ENCODE data around the gene OR7G2. TPM values are rescaled to one million over a fixed set of nuclear protein-coding genes. Genes with fewer than 3 reads are reported as not detected.

Gene OR7G2
- total and polyA plus RNA-seq, 7 donors: not detected

GRCh38 chr19:9149997-9150396 lies 42.7 kb upstream of the OR7G2 start:
- peak in 1 of 4 donors; percentile 48 for ATAC-seq
- Histone ChIP-seq H3K4me3 (no peak overlapping the region), H3K4me1 (no peaks in the 10 kb centered on the region), H3K27ac (no peak overlapping the region), H3K36me3 (ENCODE audit: insufficient read depth in 1 of 2, low read depth in 1 of 2) (peaks cover 0 to 15% of the 10 kb centered on the region in 2 donors), H3K9me3 (peaks cover 25% of the 10 kb centered on the region), H3K27me3 (ENCODE audit: insufficient read depth in 3 of 3, low read length in 2 of 3) (no peaks in the 10 kb centered on the region)
- intact Hi-C loops (cut with DNase I): no loop called here
- WGBS, 3 donors: 89 to 94% (median 92%) methylated on average over 4 of the region's 4 CpGs
- no peak for DNase-seq
- TF ChIP-seq, protein P1, sequence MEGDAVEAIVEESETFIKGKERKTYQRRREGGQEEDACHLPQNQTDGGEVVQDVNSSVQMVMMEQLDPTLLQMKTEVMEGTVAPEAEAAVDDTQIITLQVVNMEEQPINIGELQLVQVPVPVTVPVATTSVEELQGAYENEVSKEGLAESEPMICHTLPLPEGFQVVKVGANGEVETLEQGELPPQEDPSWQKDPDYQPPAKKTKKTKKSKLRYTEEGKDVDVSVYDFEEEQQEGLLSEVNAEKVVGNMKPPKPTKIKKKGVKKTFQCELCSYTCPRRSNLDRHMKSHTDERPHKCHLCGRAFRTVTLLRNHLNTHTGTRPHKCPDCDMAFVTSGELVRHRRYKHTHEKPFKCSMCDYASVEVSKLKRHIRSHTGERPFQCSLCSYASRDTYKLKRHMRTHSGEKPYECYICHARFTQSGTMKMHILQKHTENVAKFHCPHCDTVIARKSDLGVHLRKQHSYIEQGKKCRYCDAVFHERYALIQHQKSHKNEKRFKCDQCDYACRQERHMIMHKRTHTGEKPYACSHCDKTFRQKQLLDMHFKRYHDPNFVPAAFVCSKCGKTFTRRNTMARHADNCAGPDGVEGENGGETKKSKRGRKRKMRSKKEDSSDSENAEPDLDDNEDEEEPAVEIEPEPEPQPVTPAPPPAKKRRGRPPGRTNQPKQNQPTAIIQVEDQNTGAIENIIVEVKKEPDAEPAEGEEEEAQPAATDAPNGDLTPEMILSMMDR (IDR thresholded peaks at IDR 0.05): no peak

- WGBS, 3 donors: 93 to 99% (median 96%) methylated on average over 3 of the region's 3 CpGs
- TF ChIP-seq, protein P1 (IDR thresholded peaks at IDR 0.05): no peak
These were observed 41.4 kb upstream of the OR7G2 start for GRCh38 chr19:9148697-9149096.

DNA sequence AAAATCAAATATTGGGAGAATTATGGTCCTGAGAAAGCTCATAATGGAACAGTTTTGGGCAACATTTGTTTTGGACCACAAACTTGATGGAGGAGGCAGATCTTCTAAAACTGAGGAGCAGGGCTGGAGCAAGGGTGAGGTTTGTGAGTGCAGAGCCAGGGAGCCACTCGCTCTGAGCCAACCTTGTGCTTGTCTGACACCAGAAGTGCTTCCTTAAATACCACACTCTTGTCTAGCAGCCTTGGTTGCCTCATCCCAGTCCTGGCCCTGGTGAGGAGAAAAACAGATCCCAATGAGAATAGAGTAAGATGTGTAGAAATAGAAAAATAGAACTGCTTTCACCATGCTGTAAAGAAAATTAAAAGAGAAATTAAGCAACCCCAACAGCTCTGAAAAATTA lies 39.6 kb upstream of the OR7G2 start:
- Histone ChIP-seq H3K36me3 (ENCODE audit: insufficient read depth in 1 of 2, low read depth in 1 of 2) (peaks cover 0 to 2% of the 10 kb centered on the region in 2 donors), H3K27ac (no peak overlapping the region), H3K27me3 (ENCODE audit: insufficient read depth in 3 of 3, low read length in 2 of 3) (no peaks in the 10 kb centered on the region), H3K4me1 (peaks cover 15% of the 10 kb centered on the region), H3K4me3 (no peak overlapping the region), H3K9me3 (peaks cover 22% of the 10 kb centered on the region)
- DNase-seq: no peak
- intact Hi-C loops (cut with DNase I): no loop called here
- WGBS, 3 donors: 94 to 100% (median 96%) methylated on average over 1 of the region's 1 CpG
- TF ChIP-seq, protein P1 (IDR thresholded peaks at IDR 0.05): no peak
- ATAC-seq: no peak

More at GRCh38 chr19:9148697-9149096, 41.4 kb upstream of the OR7G2 start:
- Histone ChIP-seq H3K36me3 (ENCODE audit: insufficient read depth in 1 of 2, low read depth in 1 of 2) (peaks cover 0 to 15% of the 10 kb centered on the region in 2 donors), H3K27ac (no peak overlapping the region), H3K4me1 (no peaks in the 10 kb centered on the region), H3K4me3 (no peak overlapping the region), H3K9me3 (peaks cover 31% of the 10 kb centered on the region), H3K27me3 (ENCODE audit: insufficient read depth in 3 of 3, low read length in 2 of 3) (no peaks in the 10 kb centered on the region)
- intact Hi-C loops (cut with DNase I): no loop called here
- DNase-seq (no peak), ATAC-seq (no peak)

DNA sequence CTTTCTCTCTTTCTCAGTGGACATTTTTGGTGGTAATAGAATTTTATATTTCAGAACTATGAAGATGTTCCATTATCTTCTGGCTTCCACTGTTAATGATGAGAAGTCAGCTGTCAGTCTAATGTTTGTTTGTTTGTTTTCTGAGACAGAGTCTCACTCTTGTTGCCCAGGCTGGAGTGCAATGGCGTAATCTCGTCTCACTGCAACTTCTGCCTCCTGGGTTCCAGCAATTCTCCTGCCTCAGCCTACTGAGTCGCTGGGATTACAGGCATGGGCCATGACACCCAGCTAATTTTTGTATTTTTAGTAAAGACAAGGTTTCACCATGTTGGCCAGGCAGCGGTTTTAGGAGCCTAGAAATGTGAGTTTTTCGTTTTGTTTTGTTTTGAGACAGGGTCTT lies 37.6 kb upstream of the OR7G2 start:
- Histone ChIP-seq H3K9me3 (peaks cover 22% of the 10 kb centered on the region), H3K4me1 (peaks cover 24% of the 10 kb centered on the region), H3K27ac (no peak overlapping the region), H3K27me3 (ENCODE audit: insufficient read depth in 3 of 3, low read length in 2 of 3) (no peaks in the 10 kb centered on the region), H3K4me3 (no peak overlapping the region), H3K36me3 (ENCODE audit: insufficient read depth in 1 of 2, low read depth in 1 of 2) (peaks cover 0 to 7% of the 10 kb centered on the region in 2 donors)
- no peak for DNase-seq
- WGBS, 3 donors: 96 to 99% (median 98%) methylated on average over 5 of the region's 5 CpGs
- TF ChIP-seq, protein P1 (IDR thresholded peaks at IDR 0.05): no peak
- intact Hi-C loops (cut with DNase I): no loop called here
- ATAC-seq: no peak
